Placental pericyte (primary cell): Measurements from ENCODE around the gene SEC16B. TPM values are rescaled to one million over a fixed set of nuclear protein-coding genes. Genes with fewer than 3 reads are reported as not detected.

ENCODE experiments used
- small RNA-seq: library from RNA; depleted of rRNA; stranded (forward); fragments of <200 nt; gene quantifications from one replicate; pipeline ENCODE3, GENCODE V24; 2012; ENCODE audit warnings: low replicate concordance
- total RNA-seq: library from RNA; depleted of rRNA; stranded (reverse); fragments of >200 nt; gene quantifications from 2 replicates; pipeline ENCODE4 v1.2.3, GENCODE V29; 2012

The SEC16B gene
- 0.22 and 2.0 TPM in 2 replicates for total RNA-seq

GRCh38 chr1:177969825-177970371, at the start of gene SEC16B:
Gene SEC16B (minus strand): TSS chr1:177970058. CDS start chr1:177967981, 2,077 bp downstream.

Small RNA genes within 50 kb of the gene (small RNA-seq; reads per million reads assigned to genes)
- not detected for gene AL359075.1

Other genes with a start within 250 kb of the SEC16B start
- gene RASAL2, start 124.0 kb upstream of the SEC16B start, total RNA-seq, result 22.3 and 29.2 TPM in 2 replicates